CD14-positive monocyte (primary cell): ENCODE data around the gene CRYAB. TPM values are rescaled to one million over a fixed set of nuclear protein-coding genes. Genes with fewer than 3 reads are reported as not detected.

Source experiments
- DNase-seq, 3 donors: peaks; one replicate each; pipeline ENCODE4 v3.0.0-alpha.2; 2011 to 2022
- H2AFZ ChIP-seq: 2 replicates; pipeline ENCODE4 v1.6.0; 2012; ENCODE audit warnings: mild to moderate bottlenecking, low read depth, low read length, inconsistent platforms; ENCODE audit not compliant: insufficient read depth, poor library complexity, severe bottlenecking
- H3K27ac ChIP-seq, 2 donors: 1 replicate in 1 of 2; 2 replicates in 1 of 2; pipeline ENCODE4 v1.5.1; 2012 to 2013; ENCODE audit warnings: low read length in 2 of 2, control low read depth in 1 of 2, inconsistent platforms in 1 of 2, low read depth in 1 of 2, mild to moderate bottlenecking in 1 of 2
- H3K27me3 ChIP-seq, 2 donors: one replicate each; pipeline versions ENCODE4 v1.6.0 to v1.6.1; 2011 to 2013; ENCODE audit warnings: low read length in 2 of 2; ENCODE audit not compliant: control insufficient read depth in 2 of 2, insufficient read depth in 2 of 2
- H3K36me3 ChIP-seq, 2 donors: replicated peaks in 1 of 2; 1 replicate in 1 of 2; 2 replicates in 1 of 2; pipeline versions ENCODE4 v1.5.1 to v1.6.1; 2012 to 2013; ENCODE audit warnings: low read length in 2 of 2, control low read depth in 1 of 2, inconsistent platforms in 1 of 2, mild to moderate bottlenecking in 1 of 2; ENCODE audit not compliant: insufficient read depth in 2 of 2, control insufficient read depth in 1 of 2
- H3K4me1 ChIP-seq, 2 donors: 1 replicate in 1 of 2; 2 replicates in 1 of 2; pipeline versions ENCODE4 v1.5.1 to v1.6.1; 2012 to 2013; ENCODE audit warnings: low read length in 2 of 2, control low read depth in 1 of 2, inconsistent platforms in 1 of 2, mild to moderate bottlenecking in 1 of 2, moderate library complexity in 1 of 2; ENCODE audit not compliant: insufficient read depth in 2 of 2, control insufficient read depth in 1 of 2
- H3K4me2 ChIP-seq: replicated peaks from 2 replicates; pipeline ENCODE3; 2012; ENCODE audit warnings: low read length, moderate library complexity, mild to moderate bottlenecking; ENCODE audit not compliant: poor library complexity, severe bottlenecking; ENCODE audit errors: extremely low read depth
- H3K4me3 ChIP-seq, 3 experiments: fragments of 200-600 bp in 1 of 3; sonication (generic) in 1 of 3; replicated peaks in 1 of 3; 1 replicate in 2 of 3; 2 replicates in 1 of 3; pipeline ENCODE4 v1.5.1; 2011 to 2013; ENCODE audit warnings: low read length in 3 of 3, mild to moderate bottlenecking in 3 of 3, control low read depth in 2 of 3, low read depth in 2 of 3, inconsistent platforms in 1 of 3, moderate library complexity in 1 of 3
- H3K79me2 ChIP-seq: 2 replicates; pipeline ENCODE4 v1.6.0; 2012; ENCODE audit warnings: mild to moderate bottlenecking, control low read depth, inconsistent platforms, low read length, moderate library complexity; ENCODE audit not compliant: insufficient read depth
- H3K9ac ChIP-seq: 2 replicates; pipeline ENCODE4 v1.6.0; 2017; ENCODE audit warnings: low read length, mild to moderate bottlenecking; ENCODE audit not compliant: insufficient read depth, poor library complexity, severe bottlenecking
- H3K9me3 ChIP-seq, 2 donors: replicated peaks in 1 of 2; 1 replicate in 1 of 2; 2 replicates in 1 of 2; pipeline versions ENCODE4 v1.5.1 to v1.6.1; 2012 to 2013; ENCODE audit warnings: low read length in 2 of 2, control low read depth in 1 of 2; ENCODE audit not compliant: control insufficient read depth in 1 of 2, insufficient read depth in 1 of 2
- H4K20me1 ChIP-seq: 2 replicates; pipeline ENCODE4 v1.6.0; 2012; ENCODE audit warnings: mild to moderate bottlenecking, low read length, control low read depth, moderate library complexity; ENCODE audit not compliant: insufficient read depth
- H3K27ac Mint-ChIP-seq, 7 donors: one replicate each; pipeline ENCODE4 v1.8.0; 2020; ENCODE audit warnings: mild to moderate bottlenecking in 7 of 7, mixed read lengths in 7 of 7, moderate library complexity in 6 of 7, inconsistent platforms in 2 of 7
- H3K27me3 Mint-ChIP-seq, 3 donors: one replicate each; pipeline ENCODE4 v1.8.0; 2021 to 2022; ENCODE audit warnings: low read depth in 3 of 3, mild to moderate bottlenecking in 3 of 3, mixed read lengths in 3 of 3, moderate library complexity in 3 of 3, inconsistent platforms in 1 of 3
- H3K36me3 Mint-ChIP-seq, 2 donors: one replicate each; pipeline ENCODE4 v1.8.0; 2020; ENCODE audit warnings: mixed read lengths in 2 of 2, inconsistent platforms in 1 of 2, mild to moderate bottlenecking in 1 of 2
- H3K4me1 Mint-ChIP-seq: one replicate; pipeline ENCODE4 v1.8.0; 2020; ENCODE audit warnings: mild to moderate bottlenecking, mixed read lengths
- H3K4me3 Mint-ChIP-seq, 2 donors: one replicate each; pipeline ENCODE4 v1.8.0; 2020; ENCODE audit warnings: mild to moderate bottlenecking in 2 of 2, mixed read lengths in 2 of 2, moderate library complexity in 1 of 2
- H3K9me3 Mint-ChIP-seq, 7 donors: one replicate each; pipeline ENCODE4 v1.8.0; 2020 to 2022; ENCODE audit warnings: mixed read lengths in 7 of 7, mild to moderate bottlenecking in 6 of 7, moderate library complexity in 6 of 7, inconsistent platforms in 2 of 7
- CTCF ChIP-seq: fragments of 200-600 bp; IDR thresholded peaks from one replicate; pipeline ENCODE4 v1.8.0; 2022; ENCODE audit warnings: antibody characterized with exemption, mild to moderate bottlenecking
- WGBS: methylation state at CpG from one replicate; pipeline ENCODE4 v1.1.5; 2013; ENCODE audit warnings: missing lambda C conversion rate; ENCODE audit not compliant: insufficient coverage; 5-methylcytosine and 5-hydroxymethylcytosine counted together
- intact Hi-C, 2 donors: fragments of 100-400 bp; cut with micrococcal nuclease; formaldehyde crosslinking; loops; one replicate each; pipeline versions ENCODE4 v1.15.0 to v1.15.1; 2023
- polyA plus RNA-seq, 3 donors: library from polyadenylated mRNA; depleted of rRNA in 1 of 3; unstranded in 2 of 3; stranded (reverse) in 1 of 3; fragments of 300-500 nt in 2 of 3; fragments of >200 nt in 1 of 3; fragmentation: Illumina TruSeq in 2 of 3; gene quantifications; 1 replicate in 2 of 3; 2 replicates in 1 of 3; pipeline ENCODE4 v1.2.3, GENCODE V29; 2012 to 2021

The CRYAB gene
- polyA plus RNA-seq, 3 donors, result not detected

GRCh38 chr11:111922803-111923202 is 11.2 kb upstream of the CRYAB start:
- peaks cover 0 to 9% (median 3%) of the 10 kb centered on the region in 3 donors for H3K27me3 Mint-ChIP-seq
- Histone ChIP-seq H3K79me2 (no peaks in the 10 kb centered on the region), H3K36me3 (no peaks in the 10 kb centered on the region), H3K9ac (no peak overlapping the region), H3K27ac (peak overlapping the region in 1 of 2 donors; percentile 1), H4K20me1 (no peaks in the 10 kb centered on the region), H3K9me3 (no peaks in the 10 kb centered on the region), H3K27me3 (no peaks in the 10 kb centered on the region), H3K4me1 (peaks cover 26 to 41% of the 10 kb centered on the region in 2 donors), H2AFZ (peak overlapping the region; percentile 46), H3K4me2 (no peak overlapping the region), H3K4me3 (no peak overlapping the region)
- H3K4me3 Mint-ChIP-seq, result no peak overlapping the region
- WGBS, result 29% methylated on average over 1 of the region's 2 CpGs
- intact Hi-C loops, result loop anchor here (10.0 kb wide), 2 partner anchors 162 to 1392 kb away; partner anchors contain the start of genes SDHD (in 1 of the 2), TIMM8B (in 1 of the 2) and TTC12 (in 1 of the 2)
- peak in 2 of 3 donors; percentile 26 to 43 for DNase-seq
- TF ChIP-seq CTCF, result no peak
- H3K4me1 Mint-ChIP-seq, result peaks cover 33% of the 10 kb centered on the region
- peaks cover 0 to 2% (median 0%) of the 10 kb centered on the region in 7 donors for H3K9me3 Mint-ChIP-seq
- H3K27ac Mint-ChIP-seq, result peak overlapping the region in 4 of 7 donors; percentile 18 to 70 (median 43)
- H3K36me3 Mint-ChIP-seq, result peaks cover 0 to 4% of the 10 kb centered on the region in 2 donors

- H3K4me3 ChIP-seq, result no peak overlapping the region
- H3K27me3 ChIP-seq, result no peaks in the 10 kb centered on the region
- H3K9me3 ChIP-seq, result no peaks in the 10 kb centered on the region
- no peak overlapping the region for H3K9ac ChIP-seq
- H4K20me1 ChIP-seq, result no peaks in the 10 kb centered on the region
- H3K27ac ChIP-seq, result no peak overlapping the region
- H3K4me1 ChIP-seq, result peaks cover 20 to 34% of the 10 kb centered on the region in 2 donors
- Mint-ChIP-seq H3K27ac (peak overlapping the region in 1 of 7 donors; percentile 31), H3K4me1 (peaks cover 28% of the 10 kb centered on the region), H3K4me3 (no peak overlapping the region), H3K9me3 (peaks cover 0 to 2% (median 0%) of the 10 kb centered on the region in 7 donors), H3K36me3 (peaks cover 0 to 4% of the 10 kb centered on the region in 2 donors), H3K27me3 (peaks cover 3 to 9% (median 9%) of the 10 kb centered on the region in 3 donors)
- no peaks in the 10 kb centered on the region for H3K79me2 ChIP-seq
- intact Hi-C loops, result loop anchor here (10.0 kb wide), 2 partner anchors 163 to 1393 kb away; partner anchors contain the start of genes SDHD (in 1 of the 2), TIMM8B (in 1 of the 2) and TTC12 (in 1 of the 2)
- no peak overlapping the region for H3K4me2 ChIP-seq
- 96% methylated on average over 5 of the region's 7 CpGs for WGBS
- no peak overlapping the region for H2AFZ ChIP-seq
- no peak for TF ChIP-seq CTCF
- DNase-seq, result no peak
- H3K36me3 ChIP-seq, result no peaks in the 10 kb centered on the region
Observed at GRCh38 chr11:111921541-111922230, 10.1 kb upstream of the CRYAB start.
